WTC11 (cell line): ENCODE data around the gene IBA57. TPM values are rescaled to one million over a fixed set of nuclear protein-coding genes. Genes with fewer than 3 reads are reported as not detected.

ENCODE experiments used
- ATAC-seq: fragments of 200-7000 bp; cut with Tn5 transposase; 2 replicates; pipeline ENCODE4 v1.10.0; 2021; ENCODE audit warnings: mild to moderate bottlenecking, moderate library complexity
- CTCF ChIA-PET: fragments of 300-600 bp; sonication (Branson Sonifier 250); formaldehyde crosslinking; loops from one replicate; lab custom pipeline; 2021; ENCODE audit warnings: antibody characterized with exemption; lab: Charles Lee
- POLR2A ChIA-PET: fragments of 350-600 bp; sonication (Branson Sonifier 250); formaldehyde crosslinking; loops from one replicate; lab custom pipeline; 2021; ENCODE audit warnings: antibody characterized with exemption; lab: Charles Lee
- DNase-seq: peaks from one replicate; pipeline ENCODE4 v3.0.0; 2021; ENCODE audit warnings: low spot score
- H3K27ac Mint-ChIP-seq: 2 replicates; pipeline ENCODE4 v1.8.0; 2021; ENCODE audit warnings: mixed read lengths
- H3K27me3 Mint-ChIP-seq: 2 replicates; pipeline ENCODE4 v1.8.0; 2021; ENCODE audit warnings: low read depth, mild to moderate bottlenecking, moderate library complexity, mixed read lengths
- H3K36me3 Mint-ChIP-seq: 2 replicates; pipeline ENCODE4 v1.8.0; 2021; ENCODE audit warnings: mixed read lengths
- H3K4me1 Mint-ChIP-seq: 2 replicates; pipeline ENCODE4 v1.8.0; 2022; ENCODE audit warnings: mixed read lengths
- H3K4me3 Mint-ChIP-seq: 2 replicates; pipeline ENCODE4 v1.8.0; 2021; ENCODE audit warnings: mild to moderate bottlenecking, moderate library complexity, mixed read lengths
- H3K9me3 Mint-ChIP-seq: 2 replicates; pipeline ENCODE4 v1.8.0; 2021; ENCODE audit warnings: mixed read lengths
- ATF1 ChIP-seq: sonication (generic); formaldehyde crosslinking; IDR thresholded peaks from 2 replicates; pipeline ENCODE4 v1.8.1; 2023; ENCODE audit warnings: mild to moderate bottlenecking, moderate library complexity, missing genetic modification reagents
- ELF4 ChIP-seq: sonication (generic); formaldehyde crosslinking; IDR thresholded peaks from 2 replicates; pipeline ENCODE4 v1.8.1; 2022; ENCODE audit warnings: low read depth, mild to moderate bottlenecking, moderate library complexity, missing genetic modification reagents
- NFATC4 ChIP-seq: fragments of 250-450 bp; sonication (Bioruptor Pico); IDR thresholded peaks from 2 replicates; pipeline ENCODE4 v1.9.0; 2021; ENCODE audit warnings: mild to moderate bottlenecking
- NR2C2 ChIP-seq: sonication (generic); formaldehyde crosslinking; IDR thresholded peaks from 2 replicates; pipeline ENCODE4 v1.8.0; 2022; ENCODE audit warnings: mild to moderate bottlenecking, missing genetic modification reagents
- OVOL2 ChIP-seq: fragments of 250-450 bp; sonication (Bioruptor Pico); IDR thresholded peaks from 2 replicates; pipeline ENCODE4 v1.9.0; 2021; ENCODE audit warnings: mild to moderate bottlenecking, borderline replicate concordance
- RORB ChIP-seq: fragments of 250-450 bp; sonication (Bioruptor Pico); IDR thresholded peaks from 2 replicates; pipeline ENCODE4 v1.9.0; 2021; ENCODE audit warnings: mild to moderate bottlenecking
- SMAD3 ChIP-seq: sonication (generic); formaldehyde crosslinking; IDR thresholded peaks from 2 replicates; pipeline ENCODE4 v1.8.0; 2022; ENCODE audit warnings: missing genetic modification reagents, mild to moderate bottlenecking, borderline replicate concordance
- SMAD4 ChIP-seq: sonication (generic); formaldehyde crosslinking; IDR thresholded peaks from 2 replicates; pipeline ENCODE4 v1.8.0; 2022; ENCODE audit warnings: mild to moderate bottlenecking, missing genetic modification reagents
- TP53 ChIP-seq: sonication (generic); formaldehyde crosslinking; IDR thresholded peaks from 2 replicates; pipeline ENCODE4 v1.8.1; 2023; ENCODE audit warnings: mild to moderate bottlenecking, missing genetic modification reagents
- ZBTB21 ChIP-seq: sonication (generic); formaldehyde crosslinking; IDR thresholded peaks from 2 replicates; pipeline ENCODE4 v1.8.1; 2023; ENCODE audit warnings: mild to moderate bottlenecking, missing genetic modification reagents, borderline replicate concordance
- ZNF396 ChIP-seq: fragments of 250-450 bp; sonication (Bioruptor Pico); IDR thresholded peaks from 2 replicates; pipeline ENCODE4 v1.8.0; 2021; ENCODE audit warnings: mild to moderate bottlenecking, moderate library complexity, borderline replicate concordance
- ZNF671 ChIP-seq: fragments of 250-450 bp; sonication (Bioruptor Pico); IDR thresholded peaks from 2 replicates; pipeline ENCODE4 v1.8.0; 2021; ENCODE audit warnings: mild to moderate bottlenecking
- total RNA-seq: library from RNA; stranded (reverse); gene quantifications from 3 replicates; pipeline ENCODE4 v1.2.3, GENCODE V29; 2021
- TF ChIP-seq, protein P1 (sequence below): sonication (generic); formaldehyde crosslinking; IDR thresholded peaks from 2 replicates; pipeline ENCODE4 v1.8.1; 2023; ENCODE audit warnings: mild to moderate bottlenecking, missing genetic modification reagents
- TF ChIP-seq, protein P2 (sequence below): sonication (generic); formaldehyde crosslinking; IDR thresholded peaks from 2 replicates; pipeline ENCODE4 v1.8.1; 2022; ENCODE audit warnings: low read depth, missing genetic modification reagents, borderline replicate concordance
- TF ChIP-seq, protein P3 (sequence below): sonication (generic); formaldehyde crosslinking; IDR thresholded peaks from 2 replicates; pipeline ENCODE4 v1.8.0; 2022; ENCODE audit warnings: missing genetic modification reagents
- TF ChIP-seq, protein P4 (sequence below): fragments of 250-450 bp; sonication (Bioruptor Pico); IDR thresholded peaks from 2 replicates; pipeline ENCODE4 v1.9.0; 2021; ENCODE audit warnings: mild to moderate bottlenecking
- TF ChIP-seq, protein P5 (sequence below): sonication (generic); formaldehyde crosslinking; IDR thresholded peaks from 2 replicates; pipeline ENCODE4 v1.8.0; 2023; ENCODE audit warnings: mild to moderate bottlenecking, missing genetic modification reagents
- TF ChIP-seq, protein P6 (sequence below): sonication (generic); formaldehyde crosslinking; IDR thresholded peaks from 2 replicates; pipeline ENCODE4 v1.8.1; 2023; ENCODE audit warnings: mild to moderate bottlenecking, missing genetic modification reagents, borderline replicate concordance
- TF ChIP-seq, protein P7 (sequence below): fragments of 200-600 bp; IDR thresholded peaks from 2 replicates; pipeline ENCODE4 v1.8.0; 2022; ENCODE audit warnings: antibody characterized with exemption
- TF ChIP-seq, protein P8 (sequence below): fragments of 250-450 bp; sonication (Bioruptor Pico); IDR thresholded peaks from 2 replicates; pipeline ENCODE4 v2.1.2; 2022; ENCODE audit warnings: mild to moderate bottlenecking, moderate library complexity

The IBA57 gene
- total RNA-seq, 1 experiment from 2014 or later: 11.4 TPM

DNA sequence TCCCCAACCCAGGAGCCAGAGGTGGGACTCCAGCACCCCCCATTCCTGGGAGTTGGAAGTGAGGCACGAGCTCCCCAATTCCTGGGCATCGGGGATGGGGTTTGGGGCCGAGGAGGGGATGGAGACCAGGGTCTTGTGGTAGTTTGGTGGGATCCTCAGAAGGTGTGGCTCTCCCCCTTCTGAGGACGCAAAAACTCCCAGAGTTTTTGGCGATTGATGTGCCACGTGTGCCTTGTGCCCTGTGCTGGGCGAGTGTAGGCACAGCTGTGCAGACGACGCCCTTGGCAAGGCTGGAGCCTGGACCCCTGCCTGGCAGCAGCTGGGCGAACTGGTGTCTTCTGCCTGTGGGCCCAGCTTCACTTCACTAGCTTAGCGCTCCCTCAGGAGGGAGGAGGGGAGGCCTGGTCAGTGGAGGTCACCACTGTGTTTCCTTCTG is 22.9 kb upstream of the IBA57 start:
- Mint-ChIP-seq H3K27ac (no peak overlapping the region), H3K36me3 (no peaks in the 10 kb centered on the region), H3K9me3 (no peaks in the 10 kb centered on the region), H3K4me3 (no peak overlapping the region; the same call in 1 of the 2 replicates), H3K4me1 (peaks cover 7% of the 10 kb centered on the region; the same call in 1 of the 2 replicates), H3K27me3 (peaks cover 8% of the 10 kb centered on the region)
- TF ChIP-seq, protein P1, sequence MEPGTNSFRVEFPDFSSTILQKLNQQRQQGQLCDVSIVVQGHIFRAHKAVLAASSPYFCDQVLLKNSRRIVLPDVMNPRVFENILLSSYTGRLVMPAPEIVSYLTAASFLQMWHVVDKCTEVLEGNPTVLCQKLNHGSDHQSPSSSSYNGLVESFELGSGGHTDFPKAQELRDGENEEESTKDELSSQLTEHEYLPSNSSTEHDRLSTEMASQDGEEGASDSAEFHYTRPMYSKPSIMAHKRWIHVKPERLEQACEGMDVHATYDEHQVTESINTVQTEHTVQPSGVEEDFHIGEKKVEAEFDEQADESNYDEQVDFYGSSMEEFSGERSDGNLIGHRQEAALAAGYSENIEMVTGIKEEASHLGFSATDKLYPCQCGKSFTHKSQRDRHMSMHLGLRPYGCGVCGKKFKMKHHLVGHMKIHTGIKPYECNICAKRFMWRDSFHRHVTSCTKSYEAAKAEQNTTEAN (CRISPR knock-in tag): no peak
- TF ChIP-seq, protein P2, sequence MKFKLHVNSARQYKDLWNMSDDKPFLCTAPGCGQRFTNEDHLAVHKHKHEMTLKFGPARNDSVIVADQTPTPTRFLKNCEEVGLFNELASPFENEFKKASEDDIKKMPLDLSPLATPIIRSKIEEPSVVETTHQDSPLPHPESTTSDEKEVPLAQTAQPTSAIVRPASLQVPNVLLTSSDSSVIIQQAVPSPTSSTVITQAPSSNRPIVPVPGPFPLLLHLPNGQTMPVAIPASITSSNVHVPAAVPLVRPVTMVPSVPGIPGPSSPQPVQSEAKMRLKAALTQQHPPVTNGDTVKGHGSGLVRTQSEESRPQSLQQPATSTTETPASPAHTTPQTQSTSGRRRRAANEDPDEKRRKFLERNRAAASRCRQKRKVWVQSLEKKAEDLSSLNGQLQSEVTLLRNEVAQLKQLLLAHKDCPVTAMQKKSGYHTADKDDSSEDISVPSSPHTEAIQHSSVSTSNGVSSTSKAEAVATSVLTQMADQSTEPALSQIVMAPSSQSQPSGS (CRISPR knock-in tag): no peak
- no peak for TF ChIP-seq ELF4 (CRISPR knock-in tag)
- no peak for TF ChIP-seq ZNF396
- no peak for TF ChIP-seq SMAD3 (CRISPR knock-in tag)
- no peak for TF ChIP-seq NFATC4 (CRISPR knock-in tag)
- TF ChIP-seq, protein P3, sequence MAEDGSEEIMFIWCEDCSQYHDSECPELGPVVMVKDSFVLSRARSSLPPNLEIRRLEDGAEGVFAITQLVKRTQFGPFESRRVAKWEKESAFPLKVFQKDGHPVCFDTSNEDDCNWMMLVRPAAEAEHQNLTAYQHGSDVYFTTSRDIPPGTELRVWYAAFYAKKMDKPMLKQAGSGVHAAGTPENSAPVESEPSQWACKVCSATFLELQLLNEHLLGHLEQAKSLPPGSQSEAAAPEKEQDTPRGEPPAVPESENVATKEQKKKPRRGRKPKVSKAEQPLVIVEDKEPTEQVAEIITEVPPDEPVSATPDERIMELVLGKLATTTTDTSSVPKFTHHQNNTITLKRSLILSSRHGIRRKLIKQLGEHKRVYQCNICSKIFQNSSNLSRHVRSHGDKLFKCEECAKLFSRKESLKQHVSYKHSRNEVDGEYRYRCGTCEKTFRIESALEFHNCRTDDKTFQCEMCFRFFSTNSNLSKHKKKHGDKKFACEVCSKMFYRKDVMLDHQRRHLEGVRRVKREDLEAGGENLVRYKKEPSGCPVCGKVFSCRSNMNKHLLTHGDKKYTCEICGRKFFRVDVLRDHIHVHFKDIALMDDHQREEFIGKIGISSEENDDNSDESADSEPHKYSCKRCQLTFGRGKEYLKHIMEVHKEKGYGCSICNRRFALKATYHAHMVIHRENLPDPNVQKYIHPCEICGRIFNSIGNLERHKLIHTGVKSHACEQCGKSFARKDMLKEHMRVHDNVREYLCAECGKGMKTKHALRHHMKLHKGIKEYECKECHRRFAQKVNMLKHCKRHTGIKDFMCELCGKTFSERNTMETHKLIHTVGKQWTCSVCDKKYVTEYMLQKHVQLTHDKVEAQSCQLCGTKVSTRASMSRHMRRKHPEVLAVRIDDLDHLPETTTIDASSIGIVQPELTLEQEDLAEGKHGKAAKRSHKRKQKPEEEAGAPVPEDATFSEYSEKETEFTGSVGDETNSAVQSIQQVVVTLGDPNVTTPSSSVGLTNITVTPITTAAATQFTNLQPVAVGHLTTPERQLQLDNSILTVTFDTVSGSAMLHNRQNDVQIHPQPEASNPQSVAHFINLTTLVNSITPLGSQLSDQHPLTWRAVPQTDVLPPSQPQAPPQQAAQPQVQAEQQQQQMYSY (CRISPR knock-in tag): no peak
- TF ChIP-seq, protein P4, sequence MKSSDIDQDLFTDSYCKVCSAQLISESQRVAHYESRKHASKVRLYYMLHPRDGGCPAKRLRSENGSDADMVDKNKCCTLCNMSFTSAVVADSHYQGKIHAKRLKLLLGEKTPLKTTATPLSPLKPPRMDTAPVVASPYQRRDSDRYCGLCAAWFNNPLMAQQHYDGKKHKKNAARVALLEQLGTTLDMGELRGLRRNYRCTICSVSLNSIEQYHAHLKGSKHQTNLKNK: no peak
- no peak for TF ChIP-seq ZNF671 (CRISPR knock-in tag)
- no peak for TF ChIP-seq NR2C2 (CRISPR knock-in tag)
- TF ChIP-seq ZBTB21 (CRISPR knock-in tag): no peak
- TF ChIP-seq OVOL2: no peak
- TF ChIP-seq, protein P5, sequence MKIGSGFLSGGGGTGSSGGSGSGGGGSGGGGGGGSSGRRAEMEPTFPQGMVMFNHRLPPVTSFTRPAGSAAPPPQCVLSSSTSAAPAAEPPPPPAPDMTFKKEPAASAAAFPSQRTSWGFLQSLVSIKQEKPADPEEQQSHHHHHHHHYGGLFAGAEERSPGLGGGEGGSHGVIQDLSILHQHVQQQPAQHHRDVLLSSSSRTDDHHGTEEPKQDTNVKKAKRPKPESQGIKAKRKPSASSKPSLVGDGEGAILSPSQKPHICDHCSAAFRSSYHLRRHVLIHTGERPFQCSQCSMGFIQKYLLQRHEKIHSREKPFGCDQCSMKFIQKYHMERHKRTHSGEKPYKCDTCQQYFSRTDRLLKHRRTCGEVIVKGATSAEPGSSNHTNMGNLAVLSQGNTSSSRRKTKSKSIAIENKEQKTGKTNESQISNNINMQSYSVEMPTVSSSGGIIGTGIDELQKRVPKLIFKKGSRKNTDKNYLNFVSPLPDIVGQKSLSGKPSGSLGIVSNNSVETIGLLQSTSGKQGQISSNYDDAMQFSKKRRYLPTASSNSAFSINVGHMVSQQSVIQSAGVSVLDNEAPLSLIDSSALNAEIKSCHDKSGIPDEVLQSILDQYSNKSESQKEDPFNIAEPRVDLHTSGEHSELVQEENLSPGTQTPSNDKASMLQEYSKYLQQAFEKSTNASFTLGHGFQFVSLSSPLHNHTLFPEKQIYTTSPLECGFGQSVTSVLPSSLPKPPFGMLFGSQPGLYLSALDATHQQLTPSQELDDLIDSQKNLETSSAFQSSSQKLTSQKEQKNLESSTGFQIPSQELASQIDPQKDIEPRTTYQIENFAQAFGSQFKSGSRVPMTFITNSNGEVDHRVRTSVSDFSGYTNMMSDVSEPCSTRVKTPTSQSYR (CRISPR knock-in tag): no peak
- TF ChIP-seq TP53 (CRISPR knock-in tag): no peak
- TF ChIP-seq, protein P6, sequence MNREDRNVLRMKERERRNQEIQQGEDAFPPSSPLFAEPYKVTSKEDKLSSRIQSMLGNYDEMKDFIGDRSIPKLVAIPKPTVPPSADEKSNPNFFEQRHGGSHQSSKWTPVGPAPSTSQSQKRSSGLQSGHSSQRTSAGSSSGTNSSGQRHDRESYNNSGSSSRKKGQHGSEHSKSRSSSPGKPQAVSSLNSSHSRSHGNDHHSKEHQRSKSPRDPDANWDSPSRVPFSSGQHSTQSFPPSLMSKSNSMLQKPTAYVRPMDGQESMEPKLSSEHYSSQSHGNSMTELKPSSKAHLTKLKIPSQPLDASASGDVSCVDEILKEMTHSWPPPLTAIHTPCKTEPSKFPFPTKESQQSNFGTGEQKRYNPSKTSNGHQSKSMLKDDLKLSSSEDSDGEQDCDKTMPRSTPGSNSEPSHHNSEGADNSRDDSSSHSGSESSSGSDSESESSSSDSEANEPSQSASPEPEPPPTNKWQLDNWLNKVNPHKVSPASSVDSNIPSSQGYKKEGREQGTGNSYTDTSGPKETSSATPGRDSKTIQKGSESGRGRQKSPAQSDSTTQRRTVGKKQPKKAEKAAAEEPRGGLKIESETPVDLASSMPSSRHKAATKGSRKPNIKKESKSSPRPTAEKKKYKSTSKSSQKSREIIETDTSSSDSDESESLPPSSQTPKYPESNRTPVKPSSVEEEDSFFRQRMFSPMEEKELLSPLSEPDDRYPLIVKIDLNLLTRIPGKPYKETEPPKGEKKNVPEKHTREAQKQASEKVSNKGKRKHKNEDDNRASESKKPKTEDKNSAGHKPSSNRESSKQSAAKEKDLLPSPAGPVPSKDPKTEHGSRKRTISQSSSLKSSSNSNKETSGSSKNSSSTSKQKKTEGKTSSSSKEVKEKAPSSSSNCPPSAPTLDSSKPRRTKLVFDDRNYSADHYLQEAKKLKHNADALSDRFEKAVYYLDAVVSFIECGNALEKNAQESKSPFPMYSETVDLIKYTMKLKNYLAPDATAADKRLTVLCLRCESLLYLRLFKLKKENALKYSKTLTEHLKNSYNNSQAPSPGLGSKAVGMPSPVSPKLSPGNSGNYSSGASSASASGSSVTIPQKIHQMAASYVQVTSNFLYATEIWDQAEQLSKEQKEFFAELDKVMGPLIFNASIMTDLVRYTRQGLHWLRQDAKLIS (CRISPR knock-in tag): no peak
- TF ChIP-seq, protein P7, sequence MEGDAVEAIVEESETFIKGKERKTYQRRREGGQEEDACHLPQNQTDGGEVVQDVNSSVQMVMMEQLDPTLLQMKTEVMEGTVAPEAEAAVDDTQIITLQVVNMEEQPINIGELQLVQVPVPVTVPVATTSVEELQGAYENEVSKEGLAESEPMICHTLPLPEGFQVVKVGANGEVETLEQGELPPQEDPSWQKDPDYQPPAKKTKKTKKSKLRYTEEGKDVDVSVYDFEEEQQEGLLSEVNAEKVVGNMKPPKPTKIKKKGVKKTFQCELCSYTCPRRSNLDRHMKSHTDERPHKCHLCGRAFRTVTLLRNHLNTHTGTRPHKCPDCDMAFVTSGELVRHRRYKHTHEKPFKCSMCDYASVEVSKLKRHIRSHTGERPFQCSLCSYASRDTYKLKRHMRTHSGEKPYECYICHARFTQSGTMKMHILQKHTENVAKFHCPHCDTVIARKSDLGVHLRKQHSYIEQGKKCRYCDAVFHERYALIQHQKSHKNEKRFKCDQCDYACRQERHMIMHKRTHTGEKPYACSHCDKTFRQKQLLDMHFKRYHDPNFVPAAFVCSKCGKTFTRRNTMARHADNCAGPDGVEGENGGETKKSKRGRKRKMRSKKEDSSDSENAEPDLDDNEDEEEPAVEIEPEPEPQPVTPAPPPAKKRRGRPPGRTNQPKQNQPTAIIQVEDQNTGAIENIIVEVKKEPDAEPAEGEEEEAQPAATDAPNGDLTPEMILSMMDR: no peak
- no peak for TF ChIP-seq SMAD4 (CRISPR knock-in tag)
- TF ChIP-seq ATF1 (CRISPR knock-in tag): no peak
- TF ChIP-seq, protein P8, sequence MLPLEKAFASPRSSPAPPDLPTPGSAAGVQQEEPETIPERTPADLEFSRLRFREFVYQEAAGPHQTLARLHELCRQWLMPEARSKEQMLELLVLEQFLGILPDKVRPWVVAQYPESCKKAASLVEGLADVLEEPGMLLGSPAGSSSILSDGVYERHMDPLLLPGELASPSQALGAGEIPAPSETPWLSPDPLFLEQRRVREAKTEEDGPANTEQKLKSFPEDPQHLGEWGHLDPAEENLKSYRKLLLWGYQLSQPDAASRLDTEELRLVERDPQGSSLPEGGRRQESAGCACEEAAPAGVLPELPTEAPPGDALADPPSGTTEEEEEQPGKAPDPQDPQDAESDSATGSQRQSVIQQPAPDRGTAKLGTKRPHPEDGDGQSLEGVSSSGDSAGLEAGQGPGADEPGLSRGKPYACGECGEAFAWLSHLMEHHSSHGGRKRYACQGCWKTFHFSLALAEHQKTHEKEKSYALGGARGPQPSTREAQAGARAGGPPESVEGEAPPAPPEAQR (CRISPR knock-in tag): no peak
- TF ChIP-seq RORB (CRISPR knock-in tag): no peak
- no peak for DNase-seq
- no peak for ATAC-seq
- CTCF ChIA-PET: interaction anchor here (1.4 kb wide), 1 partner anchor 12 kb away, joined by 6 read pairs; no protein-coding TSS in a partner anchor
- POLR2A ChIA-PET: no interaction called here
